K562 (cell line): Measurements from ENCODE around the gene PRR7. TPM values are rescaled to one million over a fixed set of nuclear protein-coding genes. Genes with fewer than 3 reads are reported as not detected.
A peak's percentile ranks its signal among the peaks of the same experiment; 100 is the strongest.

Source experiments
- BCLAF1 ChIP-seq, 2 experiments: fragments of 450-650 bp in 1 of 2; IDR thresholded peaks; 2 replicates each; pipeline ENCODE4 v1.6.1; 2011 to 2017; ENCODE audit warnings: low read depth in 2 of 2, antibody characterized with exemption in 1 of 2, borderline replicate concordance in 1 of 2, low read length in 1 of 2, mild to moderate bottlenecking in 1 of 2, mixed read lengths in 1 of 2; ENCODE audit not compliant: control insufficient read depth in 1 of 2
- CBFA2T3 ChIP-seq: fragments of 450-650 bp; IDR thresholded peaks from 2 replicates; pipeline ENCODE4 v1.6.1; 2017
- CTBP1 ChIP-seq: fragments of 450-650 bp; IDR thresholded peaks from 2 replicates; pipeline ENCODE4 v1.6.1; 2016; ENCODE audit warnings: borderline replicate concordance
- DDX20 ChIP-seq: fragments of 450-650 bp; IDR thresholded peaks from 2 replicates; pipeline ENCODE4 v1.6.1; 2016; ENCODE audit warnings: missing genetic modification characterization, low read depth, mild to moderate bottlenecking, missing compliant biosample characterization, moderate library complexity
- ETS1 ChIP-seq: conservative IDR thresholded peaks from 2 replicates; pipeline ENCODE4 v1.6.1; 2011; ENCODE audit warnings: low read depth, mild to moderate bottlenecking, low read length; ENCODE audit not compliant: control insufficient read depth
- ETV1 ChIP-seq: fragments of 450-650 bp; conservative IDR thresholded peaks from 2 replicates; pipeline ENCODE4 v1.6.1; 2016; ENCODE audit warnings: missing genetic modification characterization, control low read depth, low read depth, missing compliant biosample characterization
- ETV5 ChIP-seq: sonication (generic); formaldehyde crosslinking; IDR thresholded peaks from 2 replicates; pipeline ENCODE4 v1.4.0; 2020; ENCODE audit warnings: low read depth, mild to moderate bottlenecking, missing genetic modification reagents
- HSF4 ChIP-seq: fragments of 250-450 bp; sonication (Bioruptor Pico); IDR thresholded peaks from 2 replicates; pipeline ENCODE4 v2.1.2; 2022; ENCODE audit warnings: mild to moderate bottlenecking, moderate library complexity, borderline replicate concordance
- MAFK ChIP-seq: IDR thresholded peaks from 2 replicates; pipeline ENCODE4 v1.6.1; 2011; ENCODE audit warnings: low read length, improper control_type of control experiment
- MTA3 ChIP-seq: fragments of 450-650 bp; formaldehyde crosslinking; IDR thresholded peaks from 2 replicates; pipeline ENCODE4 v1.6.1; 2017; ENCODE audit warnings: mild to moderate bottlenecking, borderline replicate concordance
- SIN3A ChIP-seq, 2 experiments: fragments of 150-350 bp in 1 of 2; IDR thresholded peaks; 2 replicates each; pipeline ENCODE4 v1.6.1; 2011 to 2016; ENCODE audit warnings: borderline replicate concordance in 2 of 2, low read depth in 2 of 2, low read length in 2 of 2, mild to moderate bottlenecking in 2 of 2, moderate library complexity in 2 of 2; ENCODE audit not compliant: control insufficient read depth in 1 of 2
- SIX5 ChIP-seq, 2 experiments: IDR thresholded peaks; 2 replicates each; pipeline ENCODE4 v1.6.1; 2011; ENCODE audit warnings: low read length in 2 of 2, borderline replicate concordance in 1 of 2, low read depth in 1 of 2, mild to moderate bottlenecking in 1 of 2, moderate library complexity in 1 of 2; ENCODE audit not compliant: insufficient read depth in 1 of 2
- SMARCA4 ChIP-seq: fragments of 450-650 bp; IDR thresholded peaks from 2 replicates; pipeline ENCODE4 v1.6.1; 2016
- SP1 ChIP-seq: sonication (generic); formaldehyde crosslinking; IDR thresholded peaks from 2 replicates; pipeline ENCODE4 v1.8.1; 2022; ENCODE audit warnings: mild to moderate bottlenecking, missing genetic modification reagents
- YBX1 ChIP-seq: fragments of 450-650 bp; IDR thresholded peaks from 2 replicates; pipeline ENCODE4 v1.7.1; 2016; ENCODE audit warnings: mild to moderate bottlenecking
- YY1 ChIP-seq, 3 experiments: IDR thresholded peaks; 2 replicates each; pipeline ENCODE4 v1.6.1; 2011; ENCODE audit warnings: low read length in 2 of 3, mild to moderate bottlenecking in 2 of 3, moderate library complexity in 2 of 3, borderline replicate concordance in 1 of 3, control low read depth in 1 of 3, low read depth in 1 of 3; ENCODE audit not compliant: insufficient read depth in 3 of 3, insufficient replicate concordance in 2 of 3, control insufficient read depth in 1 of 3, insufficient read length in 1 of 3; ENCODE audit errors: extremely low read depth in 1 of 3
- ZFX ChIP-seq: sonication (generic); formaldehyde crosslinking; IDR thresholded peaks from 2 replicates; pipeline ENCODE4 v1.8.0; 2022; ENCODE audit warnings: mild to moderate bottlenecking, missing genetic modification reagents, moderate library complexity
- ZNF143 ChIP-seq: sonication (generic); formaldehyde crosslinking; IDR thresholded peaks from 2 replicates; pipeline ENCODE4 v1.9.0; 2022; ENCODE audit warnings: mild to moderate bottlenecking, missing genetic modification reagents
- ZNF639 ChIP-seq, 2 experiments: fragments of 200-800 bp in 1 of 2; sonication (Bioruptor generic) in 1 of 2; sonication (generic) in 1 of 2; formaldehyde crosslinking in 1 of 2; IDR thresholded peaks in 1 of 2; conservative IDR thresholded peaks in 1 of 2; 2 replicates each; pipeline versions ENCODE4 v1.5.0 to v1.6.1; 2016 to 2020; ENCODE audit warnings: missing compliant biosample characterization in 1 of 2, missing genetic modification characterization in 1 of 2, missing genetic modification reagents in 1 of 2
- polyA plus RNA-seq, 8 experiments: library from polyadenylated mRNA; depleted of rRNA in 4 of 8; stranded (reverse) in 5 of 8; unstranded in 3 of 8; fragments of >200 nt; fragmentation: Nextera tagmentation in 2 of 8; fragmentation: Illumina TruSeq in 1 of 8; extraction: Ambion mirVana in 2 of 8; extraction: Trizol in 1 of 8; gene quantifications; 2 replicates each; pipeline versions ENCODE4 v1.2.1 to v1.2.3, GENCODE V29; 2011 to 2014; ENCODE audit warnings: inconsistent platforms in 1 of 8, missing spikeins in 1 of 8
- total RNA-seq, 7 experiments: library from RNA; depleted of rRNA in 6 of 7; stranded (reverse); fragments of >200 nt in 6 of 7; fragmentation: Illumina TruSeq in 2 of 7; extraction: Trizol in 2 of 7; gene quantifications; 2 replicates each; pipeline versions ENCODE4 v1.2.1 to v1.2.3, GENCODE V29; 2011 to 2021; ENCODE audit warnings: low replicate concordance in 1 of 7

Gene PRR7
- total and polyA plus RNA-seq, 9 of the 15 experiments (the other 6 are each of a cell fraction or from before 2014, with no cell fraction given), result 0.80 to 11.3 (median 10.4) TPM; not detected in 4

DNA sequence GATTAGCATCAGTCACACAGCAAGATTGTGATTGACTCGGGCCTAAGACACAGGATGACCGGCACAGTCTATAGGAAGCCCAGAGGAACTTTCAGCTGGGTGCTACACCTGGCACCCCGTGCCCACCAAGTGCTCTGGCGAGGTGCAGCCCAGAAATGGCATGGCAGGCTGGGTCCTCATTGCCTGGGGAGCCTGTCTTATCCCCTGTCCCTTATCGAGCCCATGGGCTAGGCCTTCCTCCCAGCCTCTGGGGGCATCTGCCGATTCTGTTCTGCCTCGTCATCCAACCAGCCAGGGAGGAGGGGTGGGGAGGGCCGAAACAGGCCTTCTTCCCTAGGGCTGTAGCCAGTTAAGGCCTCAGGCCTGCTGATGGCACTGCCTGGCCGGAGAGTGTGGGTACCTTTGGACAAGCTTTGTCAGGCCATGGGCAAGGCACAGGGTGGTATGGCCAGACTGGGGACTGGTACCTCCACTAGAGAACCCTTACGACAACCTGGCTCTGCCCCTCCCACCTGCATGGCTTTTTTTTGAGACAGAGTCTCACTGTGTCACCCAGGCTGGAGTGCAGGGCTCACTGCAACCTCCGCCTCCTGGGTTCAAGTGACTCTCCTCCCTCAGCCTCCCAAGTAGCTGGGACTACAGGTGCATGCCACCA is 18.6 kb upstream of the PRR7 start (continued):
- TF ChIP-seq BCLAF1 (IDR thresholded peaks at IDR 0.05; ENCODE audit: borderline replicate concordance in 1 of 2, control insufficient read depth in 1 of 2, low read depth in 2 of 2, low read length in 1 of 2) (0 out of 4 replicates have a peak, but pooled peaks of 1 of the 2 experiments have one; percentile 21), YY1 (IDR thresholded peaks at IDR 0.05; ENCODE audit: borderline replicate concordance in 1 of 3, control insufficient read depth in 1 of 3, extremely low read depth in 1 of 3, insufficient read depth in 3 of 3, insufficient read length in 1 of 3, insufficient replicate concordance in 2 of 3, low read depth in 1 of 3, low read length in 2 of 3) (peak in 1 of 3 experiments; percentile 59), ETV1 (tag) (no peak), HSF4 (no peak), YBX1 (no peak), SP1 (peak; percentile 47; the same call in 1 of the 2 replicates), MTA3 (peak; percentile 29; the same call in 1 of the 2 replicates), CBFA2T3 (peak; percentile 27; the same call in 1 of the 2 replicates), ZFX (CRISPR knock-in tag) (peak; percentile 77), SMARCA4 (peak; percentile 53; the same call in 1 of the 2 replicates), SIX5 (IDR thresholded peaks at IDR 0.05; ENCODE audit: borderline replicate concordance in 1 of 2, insufficient read depth in 1 of 2, low read depth in 1 of 2, low read length in 2 of 2) (no peak), DDX20 (tag) (no peak), ETV5 (0 out of 2 replicates have a peak, but pooled peaks have one; percentile 52), MAFK (peak; percentile 85), ZNF639 (CRISPR knock-in tag; conservative IDR thresholded peaks at IDR 0.05 in 1 of 2, IDR thresholded peaks at IDR 0.05 in 1 of 2) (0 out of 4 replicates have a peak, but pooled peaks of 1 of the 2 experiments have one; percentile 13), ETS1 (0 out of 2 replicates have a peak, but pooled peaks have one; percentile 49), SIN3A (IDR thresholded peaks at IDR 0.05; ENCODE audit: borderline replicate concordance in 2 of 2, control insufficient read depth in 1 of 2, low read depth in 2 of 2, low read length in 2 of 2) (peak in 1 of 2 experiments; percentile 61; a peak in 2 of 4 replicates), ZNF143 (CRISPR knock-in tag) (no peak), CTBP1 (peak; percentile 85)
